Activated naive CD4-positive, alpha-beta T cell treated with anti-CD3 and anti-CD28 coated beads, Interleukin-2, amount 50 U/mL, for 16 hours (primary cell): ENCODE measurements around the gene EPSTI1.
"Not testable (repeated sequence)": the region's sequence is repeated elsewhere in the genome, so short reads cannot be mapped to it uniquely, and the experiment has no call there.

Experiments used
- DNase-seq: peaks from one replicate; pipeline ENCODE4 v3.0.0-alpha.2; 2020

Gene EPSTI1

DNA sequence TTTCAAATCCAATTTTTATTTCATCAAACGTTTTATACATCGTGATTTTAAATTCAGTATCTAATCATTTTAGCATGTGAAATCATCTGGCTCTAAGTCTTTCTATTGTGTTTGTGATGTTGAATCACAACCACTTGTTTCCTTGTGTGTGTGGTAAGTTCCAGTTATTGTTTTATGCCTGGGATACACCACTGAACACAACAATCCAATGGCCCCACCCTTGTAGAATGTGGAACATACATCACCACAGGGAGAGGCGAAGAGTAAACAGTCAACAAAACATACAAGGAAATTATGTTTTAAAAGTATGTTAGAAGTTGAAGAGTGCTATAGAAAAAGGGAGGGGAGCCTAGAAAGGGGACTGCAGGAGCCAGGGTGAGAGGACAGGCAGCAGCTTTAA lies 100.5 kb downstream of the EPSTI1 start:
- no peak for DNase-seq

DNA sequence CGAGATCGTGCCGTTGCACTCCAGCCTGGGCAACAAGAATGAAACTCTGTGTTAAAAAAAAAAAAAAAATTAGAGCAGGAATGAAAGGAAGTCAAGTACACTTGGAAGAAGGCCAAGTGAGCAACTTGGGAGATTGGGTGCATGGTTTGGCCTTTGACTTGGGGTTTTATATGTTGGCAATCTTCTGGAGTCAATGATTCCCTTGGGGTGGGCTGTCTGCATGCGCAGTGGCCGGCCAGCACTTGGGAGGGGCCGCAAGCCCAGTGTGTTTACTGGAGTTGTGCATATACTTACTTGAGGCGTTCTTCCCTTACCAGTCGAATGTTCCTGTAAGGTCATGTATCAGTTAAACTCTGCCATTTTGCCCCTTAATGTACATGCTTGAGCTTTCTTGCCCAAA lies 106.7 kb downstream of the EPSTI1 start:
- DNase-seq, result no peak

DNA sequence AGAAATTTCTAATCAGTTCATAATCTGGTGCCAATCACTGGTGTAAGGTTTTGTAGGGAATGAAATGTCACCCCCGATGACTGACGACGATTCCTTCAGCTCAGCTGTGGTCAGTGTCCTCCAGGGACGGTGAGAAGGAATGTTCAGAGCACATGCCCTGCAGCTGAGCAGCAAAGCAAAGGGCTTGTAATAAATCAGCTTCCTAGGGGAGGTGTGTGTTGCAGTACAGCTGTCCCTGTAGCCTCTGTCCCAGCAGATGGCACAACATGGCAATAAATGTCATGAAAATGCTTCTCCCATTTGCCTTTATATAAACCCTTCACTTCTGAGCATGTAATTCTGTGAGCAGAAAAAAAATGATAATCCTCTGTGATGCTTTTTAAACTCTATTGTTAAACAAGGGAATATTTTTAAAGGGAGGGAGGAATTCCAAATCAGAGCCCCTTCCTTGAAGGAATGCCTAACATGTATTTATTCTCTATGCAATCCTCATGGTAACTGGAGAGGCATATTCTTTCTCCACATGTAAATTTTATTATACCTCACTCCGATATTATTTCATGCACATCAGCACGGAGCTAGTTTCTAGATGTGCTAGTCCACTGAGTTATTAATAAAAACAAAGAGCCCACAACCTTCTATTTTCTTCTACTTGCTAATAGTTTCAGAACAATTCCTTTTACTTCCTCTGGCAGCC lies 108.1 kb downstream of the EPSTI1 start:
- DNase-seq, result no peak

DNA sequence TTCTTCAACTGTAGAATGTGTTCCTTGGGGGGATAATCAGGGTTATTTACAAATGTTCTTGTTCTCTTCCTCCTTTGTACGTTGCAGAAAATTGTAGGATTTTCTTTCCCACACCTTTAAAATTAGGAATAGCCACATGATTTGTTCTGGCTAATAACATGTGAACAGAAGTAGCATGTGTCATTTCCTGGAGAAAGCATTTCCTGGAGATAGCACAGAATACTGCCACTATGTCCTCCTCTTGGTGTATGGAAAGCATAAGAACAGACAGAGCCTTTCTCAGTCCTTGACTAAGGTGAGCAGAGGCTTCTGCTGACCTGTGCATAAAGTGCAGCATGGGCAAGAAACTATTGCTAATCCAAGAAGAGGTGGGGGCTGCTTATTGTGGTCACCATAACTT lies 108.9 kb downstream of the EPSTI1 start:
- no peak for DNase-seq

DNA sequence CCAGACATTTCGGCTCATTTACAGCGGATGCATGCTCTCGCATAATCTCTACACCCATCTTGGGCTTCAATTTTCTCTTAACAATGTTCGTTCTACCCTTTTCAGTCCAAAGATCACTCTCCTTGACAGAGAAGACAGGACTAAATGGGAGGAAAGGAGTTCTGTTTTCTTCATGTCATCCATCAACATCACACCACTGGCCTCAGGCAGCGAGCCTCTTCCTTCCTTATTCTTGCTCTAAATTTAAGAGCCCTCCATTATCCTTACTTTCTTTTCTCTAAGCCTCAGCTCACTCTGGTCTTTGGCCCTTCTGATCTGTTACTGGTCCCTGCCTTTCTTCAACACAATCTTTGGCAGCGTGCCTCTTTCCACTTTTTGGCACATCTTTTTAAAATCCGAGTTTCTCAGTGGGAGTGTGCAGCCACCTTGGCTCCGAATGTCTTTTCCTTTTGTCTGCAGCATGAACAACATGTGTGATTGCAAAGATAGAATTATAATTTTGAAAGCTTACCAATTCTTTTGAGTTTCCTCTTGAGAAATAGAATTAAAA lies 111.9 kb downstream of the EPSTI1 start:
- DNase-seq, result no peak

DNA sequence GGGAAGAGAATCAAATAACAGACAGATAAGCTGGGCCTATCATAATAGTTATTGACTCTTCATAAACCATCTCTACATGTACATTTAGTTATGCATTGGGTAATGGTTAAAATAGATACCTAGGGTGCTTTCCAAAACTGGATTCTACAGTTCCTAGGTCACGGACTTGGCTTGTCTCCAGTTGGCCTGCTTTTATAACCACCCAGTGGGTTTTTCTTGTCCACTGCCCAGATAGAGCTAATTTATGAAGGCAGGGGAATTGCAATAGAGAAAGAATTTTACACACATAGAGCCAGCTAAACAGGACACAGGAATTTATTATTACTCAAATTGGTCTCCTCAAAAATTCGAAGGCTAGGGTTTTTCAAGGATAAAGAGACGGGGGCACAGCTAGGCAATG lies 113.3 kb downstream of the EPSTI1 start:
- no peak for DNase-seq

DNA sequence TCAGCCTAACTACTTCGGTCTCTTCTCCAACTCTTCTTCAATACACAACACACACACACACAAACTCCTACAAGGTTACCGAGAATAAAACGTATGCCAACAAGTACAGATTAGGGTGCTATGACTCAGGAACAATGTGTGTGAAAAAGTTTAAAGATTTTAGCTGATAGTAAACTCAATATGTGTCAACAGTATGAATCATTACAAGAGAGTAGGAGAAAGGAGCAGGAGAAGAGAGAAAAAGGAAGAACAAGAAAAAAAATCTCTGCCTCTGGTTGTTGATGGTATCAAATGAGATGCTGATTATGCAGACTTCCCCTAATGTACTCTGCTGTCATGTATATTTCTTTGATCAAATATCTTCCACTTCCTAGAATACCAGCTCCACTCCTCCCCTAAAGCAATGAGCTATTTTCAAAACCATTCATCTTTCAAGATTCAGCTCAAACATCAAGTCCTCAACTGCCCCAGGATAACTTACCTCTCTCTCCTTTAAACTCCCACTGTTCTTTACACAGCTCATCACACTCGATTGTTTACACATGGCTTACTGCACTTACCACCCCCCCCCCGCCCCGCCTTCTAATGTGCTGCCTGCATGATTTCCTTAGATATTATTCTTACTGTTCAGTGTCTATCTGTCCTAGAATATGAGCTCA lies 115.0 kb downstream of the EPSTI1 start:
- DNase-seq, result no peak

GRCh38 chr13:42876270-42876714 lies 115.7 kb downstream of the EPSTI1 start:
- no peak for DNase-seq

GRCh38 chr13:42875475-42876269 lies 116.4 kb downstream of the EPSTI1 start:
- no peak for DNase-seq

GRCh38 chr13:42874221-42874620 lies 117.8 kb downstream of the EPSTI1 start:
- DNase-seq, result no peak

DNA sequence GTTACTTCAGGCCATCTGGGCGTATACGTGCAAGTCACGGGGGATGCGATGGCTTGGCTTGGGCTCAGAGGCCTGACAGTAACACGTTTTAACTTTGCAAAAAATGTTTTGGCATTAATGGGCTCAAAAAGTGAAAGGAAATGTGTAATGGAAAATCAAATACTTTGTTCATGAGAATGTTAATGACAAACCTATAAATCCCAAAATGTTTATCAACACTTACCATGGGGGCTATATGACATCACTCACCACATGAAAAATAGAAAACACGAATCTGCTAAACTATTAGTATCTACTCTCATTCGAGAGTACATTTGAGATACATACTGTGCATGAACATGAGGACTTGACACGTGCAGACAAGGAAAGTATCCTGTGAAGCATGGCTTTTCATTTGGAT lies 119.0 kb downstream of the EPSTI1 start:
- no peak for DNase-seq

GRCh38 chr13:42867232-42867631 lies 124.8 kb downstream of the EPSTI1 start:
- DNase-seq, result no peak

DNA sequence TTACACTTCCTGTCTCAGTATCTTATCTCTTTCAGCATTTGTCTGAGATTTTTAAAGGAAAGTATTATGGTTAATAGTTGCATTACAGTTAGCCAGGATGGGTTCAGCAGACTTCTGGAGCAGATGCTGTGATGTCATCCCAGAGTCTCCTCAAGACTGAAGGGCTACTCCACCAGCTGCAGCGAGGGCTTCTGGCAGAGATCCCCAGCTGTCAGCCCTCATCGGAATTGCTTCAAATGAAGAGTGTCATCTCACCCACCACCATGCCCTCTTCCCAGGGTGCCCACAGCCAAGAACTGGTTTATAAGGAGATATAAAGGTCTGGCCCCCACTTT lies 126.3 kb downstream of the EPSTI1 start:
- DNase-seq, result no peak

GRCh38 chr13:42864952-42865767 lies 126.9 kb downstream of the EPSTI1 start:
- no peak for DNase-seq

DNA sequence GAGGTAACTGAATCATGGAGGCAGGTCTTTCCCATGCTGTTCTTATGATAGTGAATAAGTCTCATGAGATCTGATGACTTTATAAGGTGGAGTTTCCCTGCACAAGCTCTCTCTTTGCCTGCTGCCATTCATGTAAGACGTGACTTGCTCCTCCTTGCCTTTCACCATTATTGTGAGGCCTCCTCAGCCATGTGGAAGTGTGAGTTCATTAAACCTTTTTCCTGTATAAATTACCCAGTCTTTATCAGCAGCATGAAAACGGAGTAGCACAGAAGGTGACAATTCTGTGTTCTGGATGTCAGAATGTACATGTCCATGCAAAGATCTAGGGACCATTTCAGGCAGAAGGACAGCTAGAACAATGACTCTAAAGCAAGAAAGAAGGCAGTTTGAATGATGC lies 129.7 kb downstream of the EPSTI1 start:
- not testable (repeated sequence) for DNase-seq

GRCh38 chr13:42860485-42860884 lies 131.6 kb downstream of the EPSTI1 start:
- DNase-seq, result no peak

DNA sequence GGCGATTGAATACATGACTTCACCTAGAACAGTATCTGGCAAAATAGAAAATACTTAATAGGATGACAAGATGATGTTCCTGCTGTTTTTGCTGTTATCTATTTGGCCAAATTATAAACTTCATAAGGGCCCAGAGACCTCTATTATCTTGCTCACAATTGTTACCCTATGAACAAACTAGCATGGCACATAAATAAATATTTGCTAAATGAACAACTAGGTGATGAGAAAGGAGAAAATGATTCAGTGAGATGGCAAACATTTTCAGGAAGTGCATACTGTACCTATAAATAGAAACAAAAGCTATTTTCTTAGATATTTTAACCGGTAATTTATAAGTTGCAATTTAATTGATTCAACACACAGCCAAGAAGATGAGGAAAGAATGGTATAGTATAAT lies 132.3 kb downstream of the EPSTI1 start:
- DNase-seq, result no peak

- DNase-seq, result no peak
These were observed 136.6 kb downstream of the EPSTI1 start for GRCh38 chr13:42855410-42855809.

- no peak for DNase-seq
These were observed 139.9 kb downstream of the EPSTI1 start for GRCh38 chr13:42852136-42852535.

- no peak for DNase-seq
These were observed 142.8 kb downstream of the EPSTI1 start for GRCh38 chr13:42849200-42849599.

DNA sequence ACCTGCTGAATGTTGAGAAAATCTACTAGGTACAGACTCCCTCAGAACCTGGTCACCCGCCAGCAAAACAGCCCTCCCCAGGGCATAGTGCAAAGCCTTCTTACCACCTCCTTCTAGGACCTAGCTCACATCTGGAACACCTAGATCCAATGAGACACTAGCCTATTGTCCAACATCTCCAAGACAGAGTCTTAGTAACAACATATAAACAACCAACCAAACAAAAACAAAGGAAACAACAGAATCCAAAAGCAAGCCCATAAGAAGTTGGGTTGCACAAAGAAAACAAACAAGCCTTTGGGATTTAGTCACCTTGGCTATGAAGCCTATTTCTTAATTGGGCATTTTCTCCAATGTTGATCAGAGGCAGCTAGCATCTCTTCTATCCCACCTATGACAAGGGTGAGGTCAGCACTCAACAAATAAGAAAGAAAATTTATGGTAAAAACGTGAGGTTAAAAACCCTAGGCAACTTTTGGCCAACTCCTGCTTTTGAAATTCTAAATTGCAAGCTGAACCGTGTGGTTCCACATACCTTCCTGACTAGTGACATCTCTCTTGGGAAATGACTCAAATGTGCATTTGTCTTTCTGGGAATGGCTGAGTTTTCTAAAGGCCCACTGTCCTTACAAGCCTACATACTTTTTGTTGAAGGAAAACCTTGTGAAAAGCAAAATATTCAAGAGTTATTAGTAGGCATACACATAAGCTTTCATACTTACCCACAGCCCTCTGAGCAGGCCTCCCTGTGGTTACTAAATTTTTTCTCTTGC lies 144.0 kb downstream of the EPSTI1 start:
- no peak for DNase-seq
